Stimulated activated effector memory CD8-positive, alpha-beta T cell treated with anti-CD3 and anti-CD28 coated beads, Interleukin-12 subunit alpha, Interleukin-12 subunit beta, amount 100 ng/mL, for 72 hours (primary cell): ENCODE results near the gene CELSR1.

Experiments used
- ATAC-seq: fragments of 150-1000 bp; cut with Tn5 transposase; 2 replicates; pipeline ENCODE4 v1.10.0; 2021
- DNase-seq, 2 donors: peaks; one replicate each; pipeline ENCODE4 v3.0.0; 2021 to 2022; ENCODE audit warnings: low spot score in 2 of 2
- H3K27ac Mint-ChIP-seq: one replicate; pipeline ENCODE4 v1.8.0; 2022; ENCODE audit warnings: mild to moderate bottlenecking, mixed read lengths
- H3K36me3 Mint-ChIP-seq: one replicate; pipeline ENCODE4 v1.8.0; 2022; ENCODE audit warnings: mild to moderate bottlenecking, mixed read lengths
- H3K4me1 Mint-ChIP-seq: one replicate; pipeline ENCODE4 v1.8.0; 2022; ENCODE audit warnings: mixed read lengths
- H3K4me3 Mint-ChIP-seq: one replicate; pipeline ENCODE4 v1.8.0; 2022; ENCODE audit warnings: mild to moderate bottlenecking, mixed read lengths
- H3K9me3 Mint-ChIP-seq: one replicate; pipeline ENCODE4 v1.8.0; 2022; ENCODE audit warnings: mixed read lengths

Gene CELSR1

GRCh38 chr22:46386312-46386711 is 151.1 kb downstream of the CELSR1 start:
- Mint-ChIP-seq H3K27ac (no peak overlapping the region), H3K9me3 (no peaks in the 10 kb centered on the region), H3K36me3 (no peaks in the 10 kb centered on the region), H3K4me1 (no peaks in the 10 kb centered on the region), H3K4me3 (no peak overlapping the region)
- ATAC-seq (no peak), DNase-seq (no peak)

DNA sequence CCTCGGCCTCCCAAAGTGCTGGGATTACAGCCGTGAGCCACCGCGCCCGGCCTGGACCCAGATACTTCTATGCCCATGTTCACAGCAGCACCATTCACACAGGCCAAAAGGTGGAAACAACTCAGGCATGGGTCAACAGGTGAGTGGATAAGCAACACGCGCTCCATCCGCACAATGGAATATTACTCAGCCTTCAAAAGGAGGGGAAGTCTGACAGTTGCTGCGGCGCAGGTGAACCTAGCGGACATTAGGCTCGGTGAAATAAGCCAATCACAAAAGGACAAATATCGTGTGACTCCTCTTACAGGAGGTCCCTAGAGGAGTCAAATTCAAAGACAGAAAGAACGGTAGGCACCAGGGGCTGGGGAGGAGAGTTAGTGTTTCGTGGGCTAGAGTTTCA is 154.9 kb downstream of the CELSR1 start:
- no peaks in the 10 kb centered on the region for H3K36me3 Mint-ChIP-seq
- H3K4me3 Mint-ChIP-seq, result no peak overlapping the region
- no peaks in the 10 kb centered on the region for H3K4me1 Mint-ChIP-seq
- DNase-seq (no peak), ATAC-seq (no peak)
- no peaks in the 10 kb centered on the region for H3K9me3 Mint-ChIP-seq
- no peak overlapping the region for H3K27ac Mint-ChIP-seq

GRCh38 chr22:46381731-46382130 is 155.7 kb downstream of the CELSR1 start:
- no peaks in the 10 kb centered on the region for H3K4me1 Mint-ChIP-seq
- no peak overlapping the region for H3K27ac Mint-ChIP-seq
- H3K4me3 Mint-ChIP-seq, result no peak overlapping the region
- ATAC-seq, result no peak
- no peaks in the 10 kb centered on the region for H3K9me3 Mint-ChIP-seq
- H3K36me3 Mint-ChIP-seq, result no peaks in the 10 kb centered on the region
- no peak for DNase-seq

DNA sequence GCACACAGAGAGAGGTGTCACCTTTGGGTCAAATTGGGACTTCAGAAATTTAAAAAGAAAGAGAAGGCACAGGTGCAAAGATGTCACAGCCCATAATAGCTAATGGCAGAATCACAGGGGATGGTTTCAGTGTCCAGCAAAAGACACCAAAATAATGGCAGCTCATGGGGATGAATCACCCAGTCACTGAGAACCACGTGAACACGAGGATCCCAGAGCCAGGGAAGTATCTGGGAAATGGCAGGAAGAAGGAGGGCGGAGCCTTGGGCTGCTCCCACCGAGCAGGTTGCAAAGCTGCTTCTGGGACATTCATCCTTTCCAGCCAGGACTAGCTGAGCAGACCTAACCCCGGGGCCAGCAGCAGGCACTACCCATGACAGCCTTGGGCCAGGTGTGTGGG is 156.3 kb downstream of the CELSR1 start:
- no peak overlapping the region for H3K4me3 Mint-ChIP-seq
- H3K36me3 Mint-ChIP-seq, result no peaks in the 10 kb centered on the region
- no peak overlapping the region for H3K27ac Mint-ChIP-seq
- no peaks in the 10 kb centered on the region for H3K9me3 Mint-ChIP-seq
- ATAC-seq (no peak), DNase-seq (no peak)
- H3K4me1 Mint-ChIP-seq, result no peaks in the 10 kb centered on the region

DNA sequence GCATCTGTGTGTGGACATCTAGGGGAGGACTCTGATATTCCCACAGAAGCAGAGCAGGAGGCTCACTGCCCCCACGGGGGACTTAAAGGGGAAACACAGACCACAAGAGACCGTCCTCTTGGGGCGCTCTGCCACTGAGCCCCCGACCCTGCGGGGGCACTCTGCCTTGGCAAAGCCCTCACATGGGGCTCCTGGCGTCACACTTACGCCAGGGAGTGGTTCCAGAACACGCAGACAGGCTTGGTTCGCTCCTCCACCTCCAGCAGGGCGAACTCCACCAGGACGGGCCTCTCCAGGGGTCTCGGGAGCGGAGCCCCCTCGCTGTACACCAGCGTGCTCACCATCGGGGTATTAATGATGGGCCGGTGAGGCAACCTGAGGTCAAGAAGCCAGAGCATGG is 156.8 kb downstream of the CELSR1 start:
- no peak overlapping the region for H3K4me3 Mint-ChIP-seq
- H3K27ac Mint-ChIP-seq, result no peak overlapping the region
- H3K36me3 Mint-ChIP-seq, result no peaks in the 10 kb centered on the region
- DNase-seq (no peak), ATAC-seq (no peak)
- peaks cover 4% of the 10 kb centered on the region for H3K9me3 Mint-ChIP-seq
- no peaks in the 10 kb centered on the region for H3K4me1 Mint-ChIP-seq

DNA sequence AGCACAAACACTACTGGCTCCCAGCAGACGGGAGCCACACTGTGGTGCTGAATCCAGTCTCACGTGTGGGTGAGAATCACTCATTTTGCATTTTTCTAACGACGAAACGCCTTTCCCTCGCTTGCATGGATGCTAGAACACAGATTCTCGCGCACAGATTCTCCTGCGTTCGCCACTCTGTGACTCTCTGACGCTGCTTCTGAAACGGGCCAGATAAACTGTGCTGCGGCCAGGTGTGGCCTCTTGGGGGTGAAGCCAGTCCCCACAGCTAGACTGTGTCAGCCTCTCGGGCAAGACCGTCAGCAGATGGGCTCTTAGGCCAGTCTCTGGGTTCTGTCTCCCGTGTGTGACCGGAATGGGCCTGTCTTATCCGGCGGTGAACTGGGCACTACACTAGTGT is 157.4 kb downstream of the CELSR1 start:
- peaks cover 3% of the 10 kb centered on the region for H3K4me1 Mint-ChIP-seq
- no peak for ATAC-seq
- no peak for DNase-seq
- no peaks in the 10 kb centered on the region for H3K36me3 Mint-ChIP-seq
- no peak overlapping the region for H3K4me3 Mint-ChIP-seq
- H3K9me3 Mint-ChIP-seq, result peaks cover 4% of the 10 kb centered on the region
- H3K27ac Mint-ChIP-seq, result no peak overlapping the region

DNA sequence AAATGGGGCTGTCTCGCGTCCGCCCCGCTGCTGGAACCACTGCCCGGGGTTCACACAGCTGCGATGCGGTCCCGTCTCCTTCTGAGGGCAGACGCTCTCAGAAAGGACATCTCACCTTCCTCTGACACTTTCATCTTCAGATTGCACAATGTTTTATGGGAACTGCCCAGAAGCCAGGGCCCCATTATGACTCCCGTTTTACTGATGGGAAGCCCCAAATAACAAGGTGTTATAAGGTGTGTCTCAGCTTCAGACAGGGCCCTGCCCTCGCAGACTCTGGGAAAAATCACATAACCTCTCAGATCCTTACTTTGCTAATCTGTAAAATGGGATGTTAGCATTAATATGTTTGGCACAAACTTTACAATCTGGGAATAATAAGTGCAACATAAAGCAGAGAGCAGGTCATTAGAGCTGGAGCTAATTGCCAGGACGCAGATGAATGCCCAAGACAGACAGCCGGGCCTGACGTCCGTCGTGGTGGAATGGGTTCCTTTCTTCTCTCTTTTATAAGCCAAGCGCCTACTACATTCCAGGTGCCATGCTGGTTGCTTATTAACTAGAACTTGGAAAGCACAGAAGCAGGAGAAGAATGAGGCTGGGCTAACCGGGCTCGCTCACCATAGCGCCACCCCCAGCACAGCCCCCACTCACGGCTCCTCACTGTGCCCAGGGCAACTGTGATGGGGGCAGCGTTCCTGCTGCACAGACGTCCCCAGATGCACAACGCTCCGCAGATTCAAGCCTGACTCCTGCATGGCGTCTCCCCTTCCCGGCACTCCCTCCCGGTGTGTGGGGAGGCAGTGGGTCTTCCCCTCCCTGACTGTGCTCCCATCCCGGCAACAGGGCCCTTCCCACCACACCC is 158.1 kb downstream of the CELSR1 start:
- peaks cover 4% of the 10 kb centered on the region for H3K9me3 Mint-ChIP-seq
- H3K4me1 Mint-ChIP-seq, result peaks cover 7% of the 10 kb centered on the region
- no peak overlapping the region for H3K4me3 Mint-ChIP-seq
- H3K36me3 Mint-ChIP-seq, result no peaks in the 10 kb centered on the region
- no peak for ATAC-seq
- no peak for DNase-seq
- H3K27ac Mint-ChIP-seq, result no peak overlapping the region

- no peak for ATAC-seq
- no peak for DNase-seq
- no peaks in the 10 kb centered on the region for H3K36me3 Mint-ChIP-seq
- no peak overlapping the region for H3K27ac Mint-ChIP-seq
- peaks cover 4% of the 10 kb centered on the region for H3K9me3 Mint-ChIP-seq
- no peak overlapping the region for H3K4me3 Mint-ChIP-seq
- H3K4me1 Mint-ChIP-seq, result peaks cover 14% of the 10 kb centered on the region
These were observed 158.9 kb downstream of the CELSR1 start for GRCh38 chr22:46378426-46379065.

DNA sequence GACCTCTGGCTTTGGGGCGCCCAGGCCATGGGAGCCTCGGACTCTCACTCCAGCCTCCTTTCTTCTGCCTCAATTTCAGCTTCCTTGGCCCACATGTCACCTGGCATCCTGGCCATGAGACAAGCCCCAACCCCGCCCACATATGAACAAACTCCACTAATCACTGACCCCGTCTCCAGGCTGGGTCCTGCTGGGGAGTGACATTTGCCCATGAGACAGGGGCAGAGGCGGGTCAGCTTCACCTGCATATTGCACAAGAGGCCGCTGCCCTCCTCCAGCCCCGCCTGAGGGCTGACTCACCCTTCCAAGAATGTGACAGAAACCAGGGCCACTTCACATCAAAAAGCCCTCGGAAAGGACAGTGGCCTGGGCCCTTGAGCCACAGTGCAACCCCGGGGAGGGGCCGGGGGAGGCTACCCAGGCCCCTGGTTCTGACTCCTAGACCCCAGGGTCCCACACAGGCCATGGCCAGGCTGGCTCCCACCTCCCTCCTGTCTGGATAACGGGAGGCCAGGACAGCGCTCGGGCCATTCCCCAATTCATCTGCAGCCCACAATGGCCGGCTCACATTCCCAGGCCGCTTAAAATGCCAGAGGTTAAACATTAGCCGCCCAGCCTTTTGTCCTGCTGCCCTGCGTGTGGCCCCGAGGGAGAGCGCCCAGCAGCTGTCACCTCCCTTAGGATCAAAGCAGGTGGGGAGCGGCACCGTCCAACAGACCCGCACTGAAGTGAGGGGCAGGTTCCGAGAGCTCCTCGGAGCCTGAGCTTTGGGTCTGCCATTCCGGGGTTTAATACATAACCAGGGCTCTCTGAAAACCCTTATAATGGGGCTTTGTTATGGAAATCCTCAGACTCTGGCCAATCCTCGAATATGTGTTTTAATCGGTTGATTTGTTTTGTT is 159.6 kb downstream of the CELSR1 start:
- Mint-ChIP-seq H3K4me1 (peaks cover 19% of the 10 kb centered on the region), H3K36me3 (no peaks in the 10 kb centered on the region), H3K9me3 (peaks cover 4% of the 10 kb centered on the region), H3K4me3 (no peak overlapping the region), H3K27ac (no peak overlapping the region)
- DNase-seq, result no peak
- ATAC-seq, result no peak

DNA sequence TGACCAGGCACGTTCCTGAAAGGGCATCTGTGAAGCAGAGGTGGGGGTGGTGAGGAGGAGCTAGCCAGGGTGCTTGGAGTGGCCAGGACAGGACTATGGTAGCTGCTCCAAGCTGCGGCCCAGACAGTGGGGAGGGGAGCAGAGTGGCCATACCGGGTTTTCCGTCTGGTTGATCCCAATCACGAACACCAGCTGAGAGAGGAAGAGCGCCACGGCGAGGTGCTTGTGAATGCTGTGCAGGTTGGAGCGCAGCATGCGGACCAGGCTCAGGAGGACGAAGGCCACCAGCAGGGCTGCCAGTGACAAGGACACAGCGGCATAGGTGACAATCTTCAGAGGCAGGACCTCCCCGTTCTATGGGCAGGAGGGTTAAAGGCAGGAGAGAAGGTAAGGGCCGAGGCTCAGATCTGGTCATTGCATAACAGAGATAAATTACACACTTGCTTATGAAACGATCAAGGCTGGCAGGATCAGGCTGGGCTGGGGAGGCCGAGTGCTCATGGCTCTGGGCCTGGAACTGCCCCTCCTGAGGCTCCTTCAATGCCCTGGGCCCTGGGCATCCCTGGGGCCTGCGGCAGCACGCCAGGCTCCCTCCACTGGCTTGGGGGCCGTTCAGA is 160.4 kb downstream of the CELSR1 start:
- DNase-seq, result no peak
- no peak for ATAC-seq
- Mint-ChIP-seq H3K9me3 (peaks cover 4% of the 10 kb centered on the region), H3K27ac (no peak overlapping the region), H3K4me3 (no peak overlapping the region), H3K36me3 (no peaks in the 10 kb centered on the region), H3K4me1 (peaks cover 26% of the 10 kb centered on the region)

- no peak for DNase-seq
- Mint-ChIP-seq H3K9me3 (peaks cover 4% of the 10 kb centered on the region), H3K4me3 (no peak overlapping the region), H3K4me1 (peaks cover 35% of the 10 kb centered on the region), H3K36me3 (no peaks in the 10 kb centered on the region), H3K27ac (peak overlapping the region; percentile 64)
- ATAC-seq, result no peak
These were observed 161.3 kb downstream of the CELSR1 start for GRCh38 chr22:46376111-46376510.

DNA sequence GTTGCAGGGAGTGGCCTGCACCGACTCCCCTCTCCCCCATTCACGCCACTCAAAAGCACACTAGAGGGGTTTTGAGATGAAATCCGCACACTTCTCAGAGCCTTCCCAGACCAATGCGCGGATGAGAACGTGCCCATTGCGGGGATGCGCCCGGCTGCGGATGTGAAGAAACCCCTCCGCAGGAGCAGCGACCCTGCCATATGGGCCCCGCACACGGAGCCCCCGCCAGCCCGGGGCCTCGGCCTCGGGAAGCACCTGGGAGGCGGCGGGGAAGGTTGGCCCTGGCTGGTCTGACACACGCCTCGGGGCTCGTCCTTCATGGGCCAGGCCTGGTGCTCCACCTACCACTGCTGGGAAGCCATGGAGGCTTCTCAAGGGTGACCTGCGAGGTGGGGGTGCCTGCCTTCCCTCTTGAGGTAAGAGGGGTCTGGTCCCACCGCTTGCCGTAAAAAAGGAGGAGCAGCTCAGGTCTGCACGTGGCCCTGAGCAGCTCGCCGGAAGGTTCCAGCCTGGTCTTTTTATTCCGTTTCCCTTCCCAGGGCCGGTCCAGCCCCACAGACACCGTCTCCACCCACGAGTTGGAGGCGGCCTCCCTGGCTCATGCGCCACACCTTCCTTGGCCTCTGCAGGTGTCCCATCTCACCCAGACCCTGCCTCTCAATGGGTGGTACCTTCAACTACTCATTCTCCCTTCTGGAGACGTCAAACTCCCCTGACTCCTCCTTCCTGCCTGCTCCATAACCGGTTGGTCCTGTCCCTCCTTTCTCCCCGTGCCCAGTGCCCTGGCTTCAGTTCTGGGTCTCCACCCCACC is 162.6 kb downstream of the CELSR1 start:
- H3K9me3 Mint-ChIP-seq, result peaks cover 4% of the 10 kb centered on the region
- H3K4me3 Mint-ChIP-seq, result peak overlapping the region; percentile 50
- H3K27ac Mint-ChIP-seq, result peak overlapping the region; percentile 64
- DNase-seq (no peak), ATAC-seq (no peak)
- no peaks in the 10 kb centered on the region for H3K36me3 Mint-ChIP-seq
- H3K4me1 Mint-ChIP-seq, result peaks cover 48% of the 10 kb centered on the region

GRCh38 chr22:46373921-46374662 is 163.3 kb downstream of the CELSR1 start:
- peaks cover 56% of the 10 kb centered on the region for H3K4me1 Mint-ChIP-seq
- H3K36me3 Mint-ChIP-seq, result no peaks in the 10 kb centered on the region
- peak overlapping the region; percentile 50 for H3K4me3 Mint-ChIP-seq
- ATAC-seq (peak; percentile 72), DNase-seq (peak in 1 of 2 donors; percentile 19)
- peaks cover 4% of the 10 kb centered on the region for H3K9me3 Mint-ChIP-seq
- H3K27ac Mint-ChIP-seq, result peak overlapping the region; percentile 26

- DNase-seq (no peak), ATAC-seq (no peak)
- no peaks in the 10 kb centered on the region for H3K36me3 Mint-ChIP-seq
- peaks cover 57% of the 10 kb centered on the region for H3K4me1 Mint-ChIP-seq
- H3K4me3 Mint-ChIP-seq, result peak overlapping the region; percentile 50
- no peak overlapping the region for H3K27ac Mint-ChIP-seq
- peaks cover 4% of the 10 kb centered on the region for H3K9me3 Mint-ChIP-seq
These were observed 164.3 kb downstream of the CELSR1 start for GRCh38 chr22:46373159-46373558.
